Gastroesophageal sphincter (tissue), 3 donors: ENCODE results near the gene TTC7B.

Experiments used
- EP300 ChIP-seq: sonication (generic); formaldehyde crosslinking; IDR thresholded peaks from one replicate; pipeline ENCODE4 v1.6.1; 2017; ENCODE audit warnings: antibody characterized with exemption, mild to moderate bottlenecking
- POLR2A ChIP-seq, 2 donors: fragments of 450-650 bp; IDR thresholded peaks; one replicate each; pipeline ENCODE4 v1.6.1; 2017; ENCODE audit warnings: antibody characterized with exemption in 2 of 2, mild to moderate bottlenecking in 2 of 2, moderate library complexity in 1 of 2
- POLR2AphosphoS5 ChIP-seq: sonication (generic); formaldehyde crosslinking; IDR thresholded peaks from one replicate; pipeline ENCODE4 v1.6.1; 2017; ENCODE audit warnings: antibody characterized with exemption
- TF ChIP-seq, protein P1 (sequence below), 4 experiments: fragments of 200-600 bp in 2 of 4; fragments of 450-650 bp in 2 of 4; sonication (generic) in 1 of 4; IDR thresholded peaks; one replicate each; pipeline ENCODE4 v1.5.1; 2017 to 2019; ENCODE audit warnings: antibody characterized with exemption in 4 of 4, mild to moderate bottlenecking in 2 of 4, moderate library complexity in 2 of 4

- TF ChIP-seq, protein P1, sequence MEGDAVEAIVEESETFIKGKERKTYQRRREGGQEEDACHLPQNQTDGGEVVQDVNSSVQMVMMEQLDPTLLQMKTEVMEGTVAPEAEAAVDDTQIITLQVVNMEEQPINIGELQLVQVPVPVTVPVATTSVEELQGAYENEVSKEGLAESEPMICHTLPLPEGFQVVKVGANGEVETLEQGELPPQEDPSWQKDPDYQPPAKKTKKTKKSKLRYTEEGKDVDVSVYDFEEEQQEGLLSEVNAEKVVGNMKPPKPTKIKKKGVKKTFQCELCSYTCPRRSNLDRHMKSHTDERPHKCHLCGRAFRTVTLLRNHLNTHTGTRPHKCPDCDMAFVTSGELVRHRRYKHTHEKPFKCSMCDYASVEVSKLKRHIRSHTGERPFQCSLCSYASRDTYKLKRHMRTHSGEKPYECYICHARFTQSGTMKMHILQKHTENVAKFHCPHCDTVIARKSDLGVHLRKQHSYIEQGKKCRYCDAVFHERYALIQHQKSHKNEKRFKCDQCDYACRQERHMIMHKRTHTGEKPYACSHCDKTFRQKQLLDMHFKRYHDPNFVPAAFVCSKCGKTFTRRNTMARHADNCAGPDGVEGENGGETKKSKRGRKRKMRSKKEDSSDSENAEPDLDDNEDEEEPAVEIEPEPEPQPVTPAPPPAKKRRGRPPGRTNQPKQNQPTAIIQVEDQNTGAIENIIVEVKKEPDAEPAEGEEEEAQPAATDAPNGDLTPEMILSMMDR (IDR thresholded peaks at IDR 0.05), result no peak
- no peak for TF ChIP-seq POLR2A (IDR thresholded peaks at IDR 0.05)
- no peak for TF ChIP-seq POLR2AphosphoS5
- no peak for TF ChIP-seq EP300
Observed at GRCh38 chr14:90795744-90796143, 20.5 kb downstream of the TTC7B start.
